Activated CD4-positive, alpha-beta T cell treated with anti-CD3 and anti-CD28 coated beads, Interleukin-2, amount 10 ng/mL, durations not matched to agents 7 days and 5 days (primary cell): ENCODE data around the gene HPX. TPM values are rescaled to one million over a fixed set of nuclear protein-coding genes. Genes with fewer than 3 reads are reported as not detected.

ENCODE experiments used
- CTCF ChIA-PET: fragments of 350-600 bp; sonication (Branson Sonifier 250); formaldehyde crosslinking; loops from one replicate; lab custom pipeline; 2021; ENCODE audit warnings: antibody characterized with exemption; lab: Charles Lee
- POLR2A ChIA-PET: fragments of 350-600 bp; sonication (Branson Sonifier 250); formaldehyde crosslinking; loops from one replicate; lab custom pipeline; 2021; ENCODE audit warnings: antibody characterized with exemption; lab: Charles Lee
- DNase-seq: peaks from one replicate; pipeline ENCODE4 v3.0.0-alpha.2; 2020
- H3K27ac Mint-ChIP-seq: one replicate; pipeline ENCODE4 v1.8.0; 2021; ENCODE audit warnings: mild to moderate bottlenecking, moderate library complexity, mixed read lengths
- H3K27me3 Mint-ChIP-seq: one replicate; pipeline ENCODE4 v1.8.0; 2021; ENCODE audit warnings: mixed read lengths
- H3K36me3 Mint-ChIP-seq: one replicate; pipeline ENCODE4 v1.8.0; 2021; ENCODE audit warnings: low read depth, mixed read lengths
- H3K4me1 Mint-ChIP-seq: one replicate; pipeline ENCODE4 v1.8.0; 2021; ENCODE audit warnings: mixed read lengths
- H3K4me3 Mint-ChIP-seq: one replicate; pipeline ENCODE4 v1.8.0; 2021; ENCODE audit warnings: mild to moderate bottlenecking, moderate library complexity, mixed read lengths
- H3K9me3 Mint-ChIP-seq: one replicate; pipeline ENCODE4 v1.8.0; 2021; ENCODE audit warnings: mixed read lengths
- total RNA-seq, 2 experiments: library from RNA; stranded (reverse); gene quantifications; one replicate each; pipeline ENCODE4 v1.2.3, GENCODE V29; 2021

HPX gene
- total RNA-seq, 2 experiments from 2014 or later, result 0.35 TPM; not detected in 1

GRCh38 chr11:6405846-6406245 is 34.9 kb downstream of the HPX start:
- Mint-ChIP-seq H3K27me3 (no peaks in the 10 kb centered on the region), H3K4me1 (peaks cover 70% of the 10 kb centered on the region), H3K36me3 (peaks cover 39% of the 10 kb centered on the region), H3K4me3 (no peak overlapping the region), H3K27ac (no peak overlapping the region), H3K9me3 (no peaks in the 10 kb centered on the region)
- POLR2A ChIA-PET, result no interaction called here
- CTCF ChIA-PET, result interaction anchor here (1.0 to 2.2 kb wide), 6 partner anchors 7 to 38 kb away, joined by 3 to 7 read pairs (median 4); no protein-coding TSS in a partner anchor
- no peak for DNase-seq

GRCh38 chr11:6405052-6405667 is 35.6 kb downstream of the HPX start:
- no peak for DNase-seq
- H3K27me3 Mint-ChIP-seq, result no peaks in the 10 kb centered on the region
- no peak overlapping the region for H3K4me3 Mint-ChIP-seq

GRCh38 chr11:6404342-6405051 is 36.3 kb downstream of the HPX start:
- peak; percentile 33 for DNase-seq
- CTCF ChIA-PET, result interaction anchor here (0.5 to 7.2 kb wide), 8 partner anchors 9 to 279 kb away, joined by 3 to 61 read pairs (median 5); partner anchors contain the start of genes MRPL17 and SMPD1
- Mint-ChIP-seq H3K9me3 (no peaks in the 10 kb centered on the region), H3K36me3 (peaks cover 40% of the 10 kb centered on the region), H3K27ac (peak overlapping the region; percentile 96), H3K4me1 (peaks cover 78% of the 10 kb centered on the region), H3K4me3 (peak overlapping the region; percentile 35), H3K27me3 (no peaks in the 10 kb centered on the region)
- POLR2A ChIA-PET, result interaction anchor here (0.6 to 3.1 kb wide), 2 partner anchors 15 to 103 kb away, joined by 3 to 11 read pairs; partner anchors contain the start of gene APBB1

More at GRCh38 chr11:6405052-6405667, 35.6 kb downstream of the HPX start:
- Mint-ChIP-seq H3K9me3 (no peaks in the 10 kb centered on the region), H3K4me1 (peaks cover 75% of the 10 kb centered on the region), H3K27ac (peak overlapping the region; percentile 67), H3K36me3 (peaks cover 41% of the 10 kb centered on the region)
- CTCF ChIA-PET, result interaction anchor here (1.3 to 7.2 kb wide), 4 partner anchors 8 to 22 kb away, joined by 5 to 61 read pairs (median 6); partner anchors contain the start of gene SMPD1
- POLR2A ChIA-PET, result interaction anchor here (0.6 kb wide), 1 partner anchor 102 kb away, joined by 3 read pairs; no protein-coding TSS in a partner anchor

- no peaks in the 10 kb centered on the region for H3K9me3 Mint-ChIP-seq
- POLR2A ChIA-PET, result interaction anchor here (2.0 to 3.1 kb wide), 2 partner anchors 13 to 16 kb away, joined by 11 to 12 read pairs; partner anchors contain the start of genes APBB1 and SMPD1
- peak overlapping the region; percentile 73 for H3K4me3 Mint-ChIP-seq
- H3K27me3 Mint-ChIP-seq, result no peaks in the 10 kb centered on the region
- H3K36me3 Mint-ChIP-seq, result peaks cover 44% of the 10 kb centered on the region
- H3K4me1 Mint-ChIP-seq, result peaks cover 72% of the 10 kb centered on the region
- DNase-seq, result no peak
- CTCF ChIA-PET, result interaction anchor here (1.1 to 7.2 kb wide), 13 partner anchors 10 to 280 kb away, joined by 3 to 61 read pairs (median 4); partner anchors contain the start of genes HPX, MRPL17 and SMPD1
- peak overlapping the region; percentile 96 for H3K27ac Mint-ChIP-seq
Observed at GRCh38 chr11:6403539-6403938, 37.2 kb downstream of the HPX start.

GRCh38 chr11:6402561-6402981 is 38.2 kb downstream of the HPX start:
- no peaks in the 10 kb centered on the region for H3K27me3 Mint-ChIP-seq
- ChIA-PET CTCF (interaction anchor here (0.5 to 7.2 kb wide), 16 partner anchors 9 to 335 kb away, joined by 3 to 61 read pairs (median 5); partner anchors contain the start of genes APBB1, HPX and SMPD1), POLR2A (interaction anchor here (0.6 to 3.1 kb wide), 4 partner anchors 12 to 49 kb away, joined by 3 to 12 read pairs (median 7); partner anchors contain the start of genes APBB1 and SMPD1)
- DNase-seq, result peak; percentile 93
- H3K4me1 Mint-ChIP-seq, result peaks cover 70% of the 10 kb centered on the region
- H3K27ac Mint-ChIP-seq, result peak overlapping the region; percentile 96
- H3K9me3 Mint-ChIP-seq, result no peaks in the 10 kb centered on the region
- peak overlapping the region; percentile 73 for H3K4me3 Mint-ChIP-seq
- peaks cover 50% of the 10 kb centered on the region for H3K36me3 Mint-ChIP-seq

- H3K4me3 Mint-ChIP-seq, result peak overlapping the region; percentile 73
- DNase-seq, result peak; percentile 41
- H3K27me3 Mint-ChIP-seq, result no peaks in the 10 kb centered on the region
- H3K27ac Mint-ChIP-seq, result peak overlapping the region; percentile 96
- peaks cover 65% of the 10 kb centered on the region for H3K4me1 Mint-ChIP-seq
- ChIA-PET CTCF (interaction anchor here (0.7 to 7.2 kb wide), 14 partner anchors 8 to 335 kb away, joined by 3 to 61 read pairs (median 8); partner anchors contain the start of genes APBB1, HPX and SMPD1), POLR2A (interaction anchor here (0.6 to 3.1 kb wide), 4 partner anchors 12 to 48 kb away, joined by 3 to 12 read pairs (median 7); partner anchors contain the start of genes APBB1 and SMPD1)
- H3K9me3 Mint-ChIP-seq, result no peaks in the 10 kb centered on the region
- H3K36me3 Mint-ChIP-seq, result peaks cover 53% of the 10 kb centered on the region
Observed at GRCh38 chr11:6402061-6402470, 38.7 kb downstream of the HPX start.

GRCh38 chr11:6401464-6401863 is 39.3 kb downstream of the HPX start:
- no peak for DNase-seq
- Mint-ChIP-seq H3K27ac (peak overlapping the region; percentile 96), H3K27me3 (no peaks in the 10 kb centered on the region), H3K4me1 (peaks cover 59% of the 10 kb centered on the region), H3K4me3 (no peak overlapping the region), H3K9me3 (no peaks in the 10 kb centered on the region), H3K36me3 (peaks cover 57% of the 10 kb centered on the region)
- POLR2A ChIA-PET, result interaction anchor here (2.0 to 3.1 kb wide), 2 partner anchors 11 to 18 kb away, joined by 11 to 12 read pairs; partner anchors contain the start of genes APBB1 and SMPD1
- CTCF ChIA-PET, result interaction anchor here (0.5 to 7.2 kb wide), 10 partner anchors 8 to 336 kb away, joined by 3 to 61 read pairs (median 9); partner anchors contain the start of gene SMPD1

GRCh38 chr11:6400431-6401345 is 40.1 kb downstream of the HPX start:
- ChIA-PET POLR2A (interaction anchor here (3.1 kb wide), 1 partner anchor 18 kb away, joined by 11 read pairs; the partner anchor contains the start of gene APBB1), CTCF (interaction anchor here (0.5 to 7.2 kb wide), 7 partner anchors 9 to 78 kb away, joined by 5 to 61 read pairs (median 10); partner anchors contain the start of gene SMPD1)
- peaks cover 61% of the 10 kb centered on the region for H3K36me3 Mint-ChIP-seq
- DNase-seq, result no peak
- H3K9me3 Mint-ChIP-seq, result no peaks in the 10 kb centered on the region
- no peak overlapping the region for H3K4me3 Mint-ChIP-seq
- no peaks in the 10 kb centered on the region for H3K27me3 Mint-ChIP-seq
- no peak overlapping the region for H3K27ac Mint-ChIP-seq
- peaks cover 54% of the 10 kb centered on the region for H3K4me1 Mint-ChIP-seq

- peaks cover 67% of the 10 kb centered on the region for H3K36me3 Mint-ChIP-seq
Observed at GRCh38 chr11:6397636-6398035, 43.2 kb downstream of the HPX start.

GRCh38 chr11:6397156-6397555 is 43.6 kb downstream of the HPX start:
- Mint-ChIP-seq H3K27me3 (no peaks in the 10 kb centered on the region), H3K36me3 (peaks cover 68% of the 10 kb centered on the region), H3K4me3 (no peak overlapping the region), H3K27ac (peak overlapping the region; percentile 42), H3K9me3 (no peaks in the 10 kb centered on the region), H3K4me1 (peaks cover 31% of the 10 kb centered on the region)
- CTCF ChIA-PET, result interaction anchor here (2.4 kb wide), 1 partner anchor 9 kb away, joined by 5 read pairs; no protein-coding TSS in a partner anchor
- no peak for DNase-seq
- POLR2A ChIA-PET, result no interaction called here

More at GRCh38 chr11:6397636-6398035, 43.2 kb downstream of the HPX start:
- ChIA-PET POLR2A (no interaction called here), CTCF (interaction anchor here (2.4 kb wide), 1 partner anchor 8 kb away, joined by 5 read pairs; no protein-coding TSS in a partner anchor)
- H3K27ac Mint-ChIP-seq, result no peak overlapping the region
- no peak for DNase-seq
- peaks cover 34% of the 10 kb centered on the region for H3K4me1 Mint-ChIP-seq
- no peaks in the 10 kb centered on the region for H3K27me3 Mint-ChIP-seq
- H3K4me3 Mint-ChIP-seq, result no peak overlapping the region
- no peaks in the 10 kb centered on the region for H3K9me3 Mint-ChIP-seq

GRCh38 chr11:6395470-6396060 is 45.2 kb downstream of the HPX start:
- DNase-seq, result no peak
- ChIA-PET CTCF (interaction anchor here (2.4 to 4.1 kb wide), 2 partner anchors 10 to 17 kb away, joined by 5 to 21 read pairs; no protein-coding TSS in a partner anchor), POLR2A (no interaction called here)
- peaks cover 71% of the 10 kb centered on the region for H3K36me3 Mint-ChIP-seq
- H3K4me1 Mint-ChIP-seq, result peaks cover 29% of the 10 kb centered on the region
- H3K4me3 Mint-ChIP-seq, result no peak overlapping the region
- H3K27ac Mint-ChIP-seq, result no peak overlapping the region
- no peaks in the 10 kb centered on the region for H3K9me3 Mint-ChIP-seq
- H3K27me3 Mint-ChIP-seq, result no peaks in the 10 kb centered on the region
